Loucy (cell line): ENCODE results near the gene QPCTL.

Experiments used
- H2AFZ ChIP-seq: fragments of 200-600 bp; sonication (generic); 2 replicates; pipeline ENCODE4 v1.6.0; 2016; ENCODE audit warnings: antibody characterized with exemption, mild to moderate bottlenecking, low read length, moderate library complexity
- H3F3A ChIP-seq: fragments of 200-600 bp; 2 replicates; pipeline ENCODE4 v1.6.0; 2016; ENCODE audit warnings: antibody characterized with exemption, low read depth, mild to moderate bottlenecking
- H3K27me3 ChIP-seq: fragments of 200-600 bp; sonication (generic); 2 replicates; pipeline ENCODE4 v1.6.1; 2014; ENCODE audit warnings: low read length, mild to moderate bottlenecking; ENCODE audit not compliant: insufficient read depth, poor library complexity, severe bottlenecking
- H3K36me3 ChIP-seq: fragments of 200-600 bp; sonication (generic); 2 replicates; pipeline ENCODE4 v1.6.1; 2016; ENCODE audit warnings: low read length; ENCODE audit not compliant: insufficient read depth
- H3K4me1 ChIP-seq: fragments of 200-600 bp; sonication (generic); 2 replicates; pipeline ENCODE4 v1.5.1; 2014; ENCODE audit warnings: low read length, mild to moderate bottlenecking; ENCODE audit not compliant: insufficient read depth, poor library complexity, severe bottlenecking
- H3K4me2 ChIP-seq: fragments of 200-600 bp; sonication (generic); 2 replicates; pipeline ENCODE4 v1.6.0; 2014; ENCODE audit warnings: antibody characterized with exemption, low read length, low read depth, mild to moderate bottlenecking; ENCODE audit not compliant: poor library complexity, severe bottlenecking
- H3K4me3 ChIP-seq: fragments of 200-600 bp; sonication (generic); 2 replicates; pipeline ENCODE4 v1.5.1; 2014; ENCODE audit warnings: low read length, mild to moderate bottlenecking, mixed read lengths; ENCODE audit not compliant: poor library complexity, severe bottlenecking
- H3K79me2 ChIP-seq: fragments of 200-600 bp; sonication (generic); 2 replicates; pipeline ENCODE4 v1.6.1; 2014; ENCODE audit warnings: low read length; ENCODE audit not compliant: insufficient read depth
- H3K9ac ChIP-seq: fragments of 200-600 bp; sonication (generic); 2 replicates; pipeline ENCODE4 v1.6.0; 2014; ENCODE audit warnings: mild to moderate bottlenecking, low read depth, low read length, moderate library complexity; ENCODE audit not compliant: poor library complexity, severe bottlenecking
- H3K9me2 ChIP-seq: fragments of 200-600 bp; sonication (generic); replicated peaks from 2 replicates; pipeline ENCODE4 v1.6.1; 2016; ENCODE audit warnings: low read depth, low read length, mixed read lengths
- H3K9me3 ChIP-seq: fragments of 200-600 bp; sonication (generic); 2 replicates; pipeline ENCODE4 v1.6.1; 2014; ENCODE audit warnings: mild to moderate bottlenecking, antibody characterized with exemption, low read length, low read depth; ENCODE audit not compliant: insufficient read depth
- H4K20me1 ChIP-seq: fragments of 200-600 bp; sonication (generic); 2 replicates; pipeline ENCODE4 v1.6.0; 2014; ENCODE audit warnings: antibody characterized with exemption, low read length, mild to moderate bottlenecking; ENCODE audit not compliant: insufficient read depth, poor library complexity, severe bottlenecking
- EZH2phosphoT487 ChIP-seq: fragments of 200-600 bp; IDR thresholded peaks from 2 replicates; pipeline ENCODE4 v1.6.1; 2018; ENCODE audit warnings: antibody characterized with exemption, mild to moderate bottlenecking, moderate library complexity, borderline replicate concordance
- TF ChIP-seq, protein P1 (sequence below): fragments of 200-600 bp; sonication (generic); conservative IDR thresholded peaks from 2 replicates; pipeline ENCODE4 v1.5.1; 2014; ENCODE audit warnings: mild to moderate bottlenecking, antibody characterized with exemption, low read length

Gene QPCTL

DNA sequence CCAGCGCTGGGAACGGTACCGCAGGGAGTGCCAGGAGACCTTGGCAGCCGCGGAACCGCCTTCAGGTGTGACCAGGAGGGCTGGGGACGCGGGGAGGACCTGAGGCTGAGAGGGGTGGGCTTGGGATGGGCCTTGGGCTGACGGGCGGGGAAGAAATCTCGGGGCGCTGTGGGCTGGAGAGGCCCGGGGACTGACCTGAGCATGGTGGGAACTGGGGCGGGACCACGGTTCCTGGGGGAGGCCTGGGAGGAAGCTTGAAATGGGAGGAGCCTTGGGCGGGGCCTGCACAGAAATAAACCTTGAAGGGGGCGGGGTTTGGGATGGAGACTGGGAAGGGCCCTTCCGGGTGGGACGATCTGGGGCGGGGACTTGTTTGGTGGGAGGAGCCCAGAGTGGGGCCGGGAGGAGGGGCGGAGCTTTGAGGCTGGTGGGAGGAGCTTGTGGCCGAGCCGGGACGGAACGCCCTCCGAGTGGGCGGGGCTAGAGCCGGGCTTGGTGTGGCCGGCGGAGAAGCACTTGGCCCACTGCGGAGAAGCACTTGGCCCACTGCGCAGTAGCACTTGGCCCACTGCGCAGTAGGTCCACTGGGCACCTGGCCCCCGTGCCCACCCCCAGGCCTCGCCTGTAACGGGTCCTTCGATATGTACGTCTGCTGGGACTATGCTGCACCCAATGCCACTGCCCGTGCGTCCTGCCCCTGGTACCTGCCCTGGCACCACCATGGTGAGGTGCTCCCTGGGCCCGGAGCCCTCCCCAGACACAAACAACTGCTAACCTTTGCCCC is 21.6 kb upstream of the QPCTL start:
- Histone ChIP-seq H4K20me1 (no peaks in the 10 kb centered on the region), H2AFZ (no peak overlapping the region), H3K79me2 (no peaks in the 10 kb centered on the region), H3K9me2 (no peaks in the 10 kb centered on the region), H3F3A (no peaks in the 10 kb centered on the region), H3K9me3 (no peaks in the 10 kb centered on the region), H3K4me2 (no peak overlapping the region), H3K4me1 (peaks cover 14% of the 10 kb centered on the region), H3K9ac (no peak overlapping the region), H3K4me3 (no peak overlapping the region), H3K27me3 (no peaks in the 10 kb centered on the region), H3K36me3 (no peaks in the 10 kb centered on the region)
- no peak for TF ChIP-seq EZH2phosphoT487
- TF ChIP-seq, protein P1, sequence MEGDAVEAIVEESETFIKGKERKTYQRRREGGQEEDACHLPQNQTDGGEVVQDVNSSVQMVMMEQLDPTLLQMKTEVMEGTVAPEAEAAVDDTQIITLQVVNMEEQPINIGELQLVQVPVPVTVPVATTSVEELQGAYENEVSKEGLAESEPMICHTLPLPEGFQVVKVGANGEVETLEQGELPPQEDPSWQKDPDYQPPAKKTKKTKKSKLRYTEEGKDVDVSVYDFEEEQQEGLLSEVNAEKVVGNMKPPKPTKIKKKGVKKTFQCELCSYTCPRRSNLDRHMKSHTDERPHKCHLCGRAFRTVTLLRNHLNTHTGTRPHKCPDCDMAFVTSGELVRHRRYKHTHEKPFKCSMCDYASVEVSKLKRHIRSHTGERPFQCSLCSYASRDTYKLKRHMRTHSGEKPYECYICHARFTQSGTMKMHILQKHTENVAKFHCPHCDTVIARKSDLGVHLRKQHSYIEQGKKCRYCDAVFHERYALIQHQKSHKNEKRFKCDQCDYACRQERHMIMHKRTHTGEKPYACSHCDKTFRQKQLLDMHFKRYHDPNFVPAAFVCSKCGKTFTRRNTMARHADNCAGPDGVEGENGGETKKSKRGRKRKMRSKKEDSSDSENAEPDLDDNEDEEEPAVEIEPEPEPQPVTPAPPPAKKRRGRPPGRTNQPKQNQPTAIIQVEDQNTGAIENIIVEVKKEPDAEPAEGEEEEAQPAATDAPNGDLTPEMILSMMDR: no peak

DNA sequence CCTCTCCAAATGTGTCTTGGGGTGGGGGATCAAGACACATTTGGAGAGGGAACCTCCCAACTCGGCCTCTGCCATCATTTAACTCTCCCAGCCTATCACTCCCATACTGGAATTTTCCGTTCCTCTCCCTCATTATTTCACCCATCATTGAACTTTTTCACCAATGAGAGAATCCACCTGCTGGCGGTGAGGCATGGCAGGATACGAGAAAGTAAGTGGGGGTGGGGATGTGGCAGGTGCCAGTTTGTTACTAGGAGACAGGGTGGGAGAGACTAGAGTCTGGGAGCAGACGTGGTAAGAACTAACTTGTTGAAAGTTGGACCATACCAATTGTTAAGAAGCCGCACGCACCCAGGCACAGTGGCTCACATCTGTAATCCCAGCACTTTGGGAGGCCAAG is 17.5 kb upstream of the QPCTL start:
- no peaks in the 10 kb centered on the region for H3K36me3 ChIP-seq
- no peak overlapping the region for H3K4me3 ChIP-seq
- H3K79me2 ChIP-seq: no peaks in the 10 kb centered on the region
- no peak for TF ChIP-seq EZH2phosphoT487
- TF ChIP-seq, protein P1: no peak
- H2AFZ ChIP-seq: no peak overlapping the region
- no peak overlapping the region for H3K9ac ChIP-seq
- no peaks in the 10 kb centered on the region for H3K27me3 ChIP-seq
- H3F3A ChIP-seq: no peaks in the 10 kb centered on the region
- H3K4me1 ChIP-seq: no peaks in the 10 kb centered on the region
- H4K20me1 ChIP-seq: no peaks in the 10 kb centered on the region
- no peaks in the 10 kb centered on the region for H3K9me2 ChIP-seq
- no peaks in the 10 kb centered on the region for H3K9me3 ChIP-seq
- H3K4me2 ChIP-seq: no peak overlapping the region

DNA sequence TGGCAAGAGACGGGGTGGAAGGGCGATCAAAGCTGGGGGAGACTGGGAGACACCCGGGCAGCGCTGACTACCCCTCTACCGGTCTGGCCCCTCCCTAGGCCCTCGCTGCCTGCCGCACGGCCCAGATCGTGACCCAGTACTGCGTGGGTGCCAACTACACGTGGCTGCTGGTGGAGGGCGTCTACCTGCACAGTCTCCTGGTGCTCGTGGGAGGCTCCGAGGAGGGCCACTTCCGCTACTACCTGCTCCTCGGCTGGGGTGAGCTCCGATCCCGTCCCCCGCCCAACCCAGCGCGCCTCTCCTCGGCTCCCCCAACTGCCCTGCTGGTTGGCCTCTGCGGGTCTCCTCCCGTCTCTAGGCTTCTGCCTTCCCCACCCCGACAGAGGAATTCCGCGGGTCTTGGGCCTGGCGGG is 15.6 kb upstream of the QPCTL start:
- Histone ChIP-seq H2AFZ (no peak overlapping the region), H3K4me1 (peaks cover 3% of the 10 kb centered on the region), H3K79me2 (no peaks in the 10 kb centered on the region), H4K20me1 (no peaks in the 10 kb centered on the region), H3K4me2 (no peak overlapping the region), H3K9me2 (no peaks in the 10 kb centered on the region), H3K9ac (no peak overlapping the region), H3K9me3 (no peaks in the 10 kb centered on the region), H3K4me3 (no peak overlapping the region), H3K36me3 (no peaks in the 10 kb centered on the region), H3K27me3 (no peaks in the 10 kb centered on the region), H3F3A (no peaks in the 10 kb centered on the region)
- TF ChIP-seq, protein P1: no peak
- no peak for TF ChIP-seq EZH2phosphoT487
